Stimulated activated memory B cell treated with anti-CD40 and anti-IgM and Interleukin-4, amounts not matched to agents 10 μg/mL and 1 μg/mL and 100 μg/mL, for 72 hours (primary cell): ENCODE data around the gene BRD4.

ENCODE experiments used
- ATAC-seq: fragments of 150-1000 bp; cut with Tn5 transposase; 2 replicates; pipeline ENCODE4 v1.10.0; 2021
- H3K27ac Mint-ChIP-seq: one replicate; pipeline ENCODE4 v1.8.0; 2022; ENCODE audit warnings: mild to moderate bottlenecking, mixed read lengths
- H3K27me3 Mint-ChIP-seq: one replicate; pipeline ENCODE4 v1.8.0; 2022; ENCODE audit warnings: mixed read lengths
- H3K36me3 Mint-ChIP-seq: one replicate; pipeline ENCODE4 v1.8.0; 2022; ENCODE audit warnings: mixed read lengths
- H3K4me1 Mint-ChIP-seq: one replicate; pipeline ENCODE4 v1.8.0; 2022; ENCODE audit warnings: mixed read lengths
- H3K4me3 Mint-ChIP-seq: one replicate; pipeline ENCODE4 v1.8.0; 2022; ENCODE audit warnings: mild to moderate bottlenecking, moderate library complexity, mixed read lengths
- H3K9me3 Mint-ChIP-seq: one replicate; pipeline ENCODE4 v1.8.0; 2022; ENCODE audit warnings: mixed read lengths

BRD4 gene

GRCh38 chr19:15260939-15261338 lies 71.4 kb downstream of the BRD4 start:
- peaks cover 16% of the 10 kb centered on the region for H3K4me1 Mint-ChIP-seq
- H3K36me3 Mint-ChIP-seq: peaks cover 69% of the 10 kb centered on the region
- H3K4me3 Mint-ChIP-seq: no peak overlapping the region
- H3K27ac Mint-ChIP-seq: peak overlapping the region; percentile 42
- H3K27me3 Mint-ChIP-seq: no peaks in the 10 kb centered on the region
- no peak for ATAC-seq
- H3K9me3 Mint-ChIP-seq: no peaks in the 10 kb centered on the region

- Mint-ChIP-seq H3K4me1 (peaks cover 16% of the 10 kb centered on the region), H3K27me3 (no peaks in the 10 kb centered on the region), H3K36me3 (peaks cover 79% of the 10 kb centered on the region), H3K9me3 (no peaks in the 10 kb centered on the region), H3K4me3 (no peak overlapping the region), H3K27ac (no peak overlapping the region)
- ATAC-seq: no peak
Measured at GRCh38 chr19:15259907-15260306, 72.4 kb downstream of the BRD4 start.

GRCh38 chr19:15257782-15258181 lies 74.6 kb downstream of the BRD4 start:
- H3K9me3 Mint-ChIP-seq: no peaks in the 10 kb centered on the region
- no peak overlapping the region for H3K27ac Mint-ChIP-seq
- ATAC-seq: no peak
- peaks cover 29% of the 10 kb centered on the region for H3K4me1 Mint-ChIP-seq
- H3K36me3 Mint-ChIP-seq: peaks cover 83% of the 10 kb centered on the region
- H3K27me3 Mint-ChIP-seq: no peaks in the 10 kb centered on the region
- H3K4me3 Mint-ChIP-seq: no peak overlapping the region

GRCh38 chr19:15256708-15257331 lies 75.5 kb downstream of the BRD4 start:
- Mint-ChIP-seq H3K27ac (no peak overlapping the region), H3K36me3 (peaks cover 93% of the 10 kb centered on the region), H3K27me3 (no peaks in the 10 kb centered on the region)

GRCh38 chr19:15255359-15255990 lies 76.9 kb downstream of the BRD4 start:
- Mint-ChIP-seq H3K4me1 (peaks cover 19% of the 10 kb centered on the region), H3K4me3 (no peak overlapping the region), H3K27ac (peak overlapping the region; percentile 45), H3K36me3 (peaks cover 87% of the 10 kb centered on the region), H3K9me3 (no peaks in the 10 kb centered on the region), H3K27me3 (no peaks in the 10 kb centered on the region)
- ATAC-seq: no peak

More at GRCh38 chr19:15256708-15257331, 75.5 kb downstream of the BRD4 start:
- H3K9me3 Mint-ChIP-seq: no peaks in the 10 kb centered on the region
- no peak overlapping the region for H3K4me3 Mint-ChIP-seq
- no peak for ATAC-seq
- peaks cover 29% of the 10 kb centered on the region for H3K4me1 Mint-ChIP-seq

- Mint-ChIP-seq H3K27me3 (no peaks in the 10 kb centered on the region), H3K4me3 (no peak overlapping the region)
- no peak for ATAC-seq
Measured at GRCh38 chr19:15254547-15254946, 77.8 kb downstream of the BRD4 start.

GRCh38 chr19:15253513-15253912 lies 78.8 kb downstream of the BRD4 start:
- Mint-ChIP-seq H3K4me3 (no peak overlapping the region), H3K27ac (no peak overlapping the region), H3K9me3 (no peaks in the 10 kb centered on the region), H3K27me3 (no peaks in the 10 kb centered on the region), H3K4me1 (peaks cover 16% of the 10 kb centered on the region), H3K36me3 (peaks cover 84% of the 10 kb centered on the region)
- ATAC-seq: peak; percentile 12

More at GRCh38 chr19:15254547-15254946, 77.8 kb downstream of the BRD4 start:
- Mint-ChIP-seq H3K36me3 (peaks cover 86% of the 10 kb centered on the region), H3K9me3 (no peaks in the 10 kb centered on the region), H3K4me1 (peaks cover 18% of the 10 kb centered on the region), H3K27ac (no peak overlapping the region)

GRCh38 chr19:15253061-15253460 lies 79.3 kb downstream of the BRD4 start:
- Mint-ChIP-seq H3K9me3 (no peaks in the 10 kb centered on the region), H3K27ac (no peak overlapping the region), H3K36me3 (peaks cover 84% of the 10 kb centered on the region), H3K4me1 (peaks cover 13% of the 10 kb centered on the region), H3K27me3 (no peaks in the 10 kb centered on the region), H3K4me3 (no peak overlapping the region)
- no peak for ATAC-seq

- H3K27ac Mint-ChIP-seq: no peak overlapping the region
- peaks cover 79% of the 10 kb centered on the region for H3K36me3 Mint-ChIP-seq
- peaks cover 13% of the 10 kb centered on the region for H3K4me1 Mint-ChIP-seq
- no peak overlapping the region for H3K4me3 Mint-ChIP-seq
- H3K27me3 Mint-ChIP-seq: no peaks in the 10 kb centered on the region
- no peaks in the 10 kb centered on the region for H3K9me3 Mint-ChIP-seq
- no peak for ATAC-seq
Measured at GRCh38 chr19:15252398-15253018, 79.8 kb downstream of the BRD4 start.

- peaks cover 73% of the 10 kb centered on the region for H3K36me3 Mint-ChIP-seq
- H3K27me3 Mint-ChIP-seq: no peaks in the 10 kb centered on the region
- H3K4me1 Mint-ChIP-seq: peaks cover 13% of the 10 kb centered on the region
- H3K9me3 Mint-ChIP-seq: no peaks in the 10 kb centered on the region
- H3K4me3 Mint-ChIP-seq: no peak overlapping the region
- H3K27ac Mint-ChIP-seq: no peak overlapping the region
- ATAC-seq: no peak
Measured at GRCh38 chr19:15251749-15252397, 80.5 kb downstream of the BRD4 start.

GRCh38 chr19:15251010-15251748 lies 81.2 kb downstream of the BRD4 start:
- Mint-ChIP-seq H3K9me3 (no peaks in the 10 kb centered on the region), H3K36me3 (peaks cover 71% of the 10 kb centered on the region), H3K4me3 (no peak overlapping the region), H3K27ac (no peak overlapping the region), H3K4me1 (peaks cover 13% of the 10 kb centered on the region), H3K27me3 (no peaks in the 10 kb centered on the region)
- ATAC-seq: no peak

- Mint-ChIP-seq H3K9me3 (no peaks in the 10 kb centered on the region), H3K4me1 (peaks cover 13% of the 10 kb centered on the region), H3K27ac (no peak overlapping the region), H3K4me3 (no peak overlapping the region), H3K36me3 (peaks cover 71% of the 10 kb centered on the region), H3K27me3 (no peaks in the 10 kb centered on the region)
- no peak for ATAC-seq
Measured at GRCh38 chr19:15250640-15250993, 81.7 kb downstream of the BRD4 start.

- no peak for ATAC-seq
- H3K36me3 Mint-ChIP-seq: peaks cover 71% of the 10 kb centered on the region
- H3K9me3 Mint-ChIP-seq: no peaks in the 10 kb centered on the region
- H3K27ac Mint-ChIP-seq: no peak overlapping the region
- no peaks in the 10 kb centered on the region for H3K27me3 Mint-ChIP-seq
- H3K4me3 Mint-ChIP-seq: no peak overlapping the region
- H3K4me1 Mint-ChIP-seq: peaks cover 13% of the 10 kb centered on the region
Measured at GRCh38 chr19:15249972-15250639, 82.2 kb downstream of the BRD4 start.

- Mint-ChIP-seq H3K4me3 (no peak overlapping the region), H3K9me3 (no peaks in the 10 kb centered on the region), H3K36me3 (peaks cover 71% of the 10 kb centered on the region), H3K27ac (no peak overlapping the region), H3K4me1 (peaks cover 13% of the 10 kb centered on the region), H3K27me3 (no peaks in the 10 kb centered on the region)
- ATAC-seq: no peak
Measured at GRCh38 chr19:15249528-15249874, 82.8 kb downstream of the BRD4 start.
